ENCODE results near the gene ANKRD26.

The ANKRD26 gene

DNA sequence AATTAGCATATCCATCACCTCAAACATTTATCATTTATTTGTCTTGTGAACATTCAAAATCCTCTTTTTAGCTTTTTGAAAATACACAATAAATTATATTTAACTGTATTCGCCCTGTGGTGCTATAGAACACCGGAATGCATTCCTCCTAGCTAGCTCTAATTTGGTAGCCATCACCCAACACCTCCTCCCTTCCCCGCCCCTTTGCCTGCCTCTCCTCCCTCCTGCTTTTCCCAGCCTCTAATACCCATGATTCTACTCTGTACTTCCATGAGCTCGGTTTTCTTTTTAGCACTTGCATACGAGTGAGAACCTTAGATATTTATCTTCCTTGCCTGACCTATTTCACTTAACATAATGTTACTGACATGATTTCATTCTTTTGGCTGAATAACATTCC is 80.1 kb downstream of the ANKRD26 start:
- DNase-seq (ENCODE audit: low read depth in 2 of 2): no peak

- no peak for DNase-seq (ENCODE audit: low read depth in 2 of 2)
These were observed 80.5 kb downstream of the ANKRD26 start for GRCh38 chr10:27019827-27020226.

DNA sequence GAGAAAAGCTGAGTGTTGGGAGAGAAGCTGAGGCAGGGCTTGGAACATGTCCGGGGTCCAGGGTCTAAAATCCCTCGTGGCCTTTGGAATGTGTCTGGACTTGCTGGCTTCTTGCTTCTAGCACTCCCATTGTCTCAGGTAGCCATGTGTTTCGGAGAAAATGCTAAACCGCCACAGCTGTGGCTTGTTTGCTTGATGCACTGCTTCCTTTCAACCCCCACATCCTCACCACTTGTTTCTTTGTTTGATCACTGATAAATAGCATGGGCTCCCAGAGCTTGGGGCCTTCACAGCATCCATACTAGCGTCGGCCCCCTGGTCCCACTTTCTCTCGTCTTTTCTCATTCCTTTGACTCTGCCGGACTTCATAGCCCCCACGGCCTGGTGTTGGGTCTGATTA is 102.7 kb downstream of the ANKRD26 start:
- no peak for DNase-seq (ENCODE audit: low read depth in 2 of 2)

- DNase-seq (ENCODE audit: low read depth in 2 of 2): no peak
These were observed 105.6 kb downstream of the ANKRD26 start for GRCh38 chr10:26994743-26995142.

- no peak for DNase-seq (ENCODE audit: low read depth in 2 of 2)
These were observed 112.4 kb downstream of the ANKRD26 start for GRCh38 chr10:26987851-26988250.

- DNase-seq (ENCODE audit: low read depth in 2 of 2): no peak
These were observed 117.1 kb downstream of the ANKRD26 start for GRCh38 chr10:26983156-26983555.

GRCh38 chr10:26982058-26982457 is 118.2 kb downstream of the ANKRD26 start:
- DNase-seq (ENCODE audit: low read depth in 2 of 2): no peak

GRCh38 chr10:26981232-26981824 is 119.0 kb downstream of the ANKRD26 start:
- DNase-seq (ENCODE audit: low read depth in 2 of 2): no peak

- DNase-seq (ENCODE audit: low read depth in 2 of 2): no peak
These were observed 121.8 kb downstream of the ANKRD26 start for GRCh38 chr10:26978519-26978918.

GRCh38 chr10:26977635-26978034 is 122.7 kb downstream of the ANKRD26 start:
- no peak for DNase-seq (ENCODE audit: low read depth in 2 of 2)

GRCh38 chr10:26970667-26971066 is 129.6 kb downstream of the ANKRD26 start:
- DNase-seq (ENCODE audit: low read depth in 2 of 2): no peak

GRCh38 chr10:26969145-26969926 is 131.0 kb downstream of the ANKRD26 start:
- DNase-seq (ENCODE audit: low read depth in 2 of 2): no peak

GRCh38 chr10:26962835-26963234 is 137.5 kb downstream of the ANKRD26 start:
- DNase-seq (ENCODE audit: low read depth in 2 of 2): no peak

- no peak for DNase-seq (ENCODE audit: low read depth in 2 of 2)
These were observed 140.0 kb downstream of the ANKRD26 start for GRCh38 chr10:26960308-26960707.

GRCh38 chr10:26959841-26960240 is 140.5 kb downstream of the ANKRD26 start:
- DNase-seq (ENCODE audit: low read depth in 2 of 2): no peak
